ENCODE data around the gene CD1E. TPM values are rescaled to one million over a fixed set of nuclear protein-coding genes. Genes with fewer than 3 reads are reported as not detected.

CD1E gene
- total and polyA plus RNA-seq, 2 of the 8 experiments (the other 6 are each of a cell fraction or from before 2014, with no cell fraction given) = not detected

- no peak overlapping the region for H2AK5ac ChIP-seq (ENCODE audit: low read depth, low read length)
- H3K9me3 ChIP-seq (ENCODE audit: insufficient read depth in 2 of 2, low read depth in 1 of 2, low read length in 1 of 2) = no peaks in the 10 kb centered on the region; a peak in 1 of 4 replicates
- H2BK15ac ChIP-seq (ENCODE audit: low read length) = no peak overlapping the region
- H2AFZ ChIP-seq (ENCODE audit: low read length) = no peak overlapping the region
- CTCF ChIA-PET (ENCODE audit: partially characterized antibody) = interaction anchor here (0.6 to 1.1 kb wide), 3 partner anchors 152 to 643 kb away, joined by 3 to 4 read pairs (median 3); no protein-coding TSS in a partner anchor
- no peak overlapping the region for H2BK12ac ChIP-seq (ENCODE audit: low read depth, low read length)
- H3K4me2 ChIP-seq (ENCODE audit: insufficient read depth in 1 of 2, low read depth in 2 of 2, low read length in 2 of 2) = no peak overlapping the region
- no peak for TF ChIP-seq NRF1 (IDR thresholded peaks at IDR 0.05; ENCODE audit: low read depth, low read length)
- TF ChIP-seq SP4 (IDR thresholded peaks at IDR 0.05; ENCODE audit: low read length) = no peak
- TF ChIP-seq POLR2A (IDR thresholded peaks at IDR 0.05; ENCODE audit: control extremely low read depth in 1 of 2, low read depth in 2 of 2, low read length in 2 of 2) = no peak
- no peak for TF ChIP-seq SIRT6 (IDR thresholded peaks at IDR 0.05; ENCODE audit: low read length)
- no peak for TF ChIP-seq PHF8 (conservative IDR thresholded peaks at IDR 0.05; ENCODE audit: low read depth, low read length)
- no peak for TF ChIP-seq RXRA (IDR thresholded peaks at IDR 0.05; ENCODE audit: insufficient read depth, low read depth, low read length)
- no peak for TF ChIP-seq CBX5 (IDR thresholded peaks at IDR 0.05; ENCODE audit: low read depth, low read length)
- no peak for TF ChIP-seq JUN (IDR thresholded peaks at IDR 0.05; ENCODE audit: low read depth, low read length)
- no peak for TF ChIP-seq POU5F1 (IDR thresholded peaks at IDR 0.05; ENCODE audit: low read depth, low read length)
- no peak for TF ChIP-seq SP1 (IDR thresholded peaks at IDR 0.05; ENCODE audit: low read depth, low read length)
- no peak for TF ChIP-seq FOSL1 (IDR thresholded peaks at IDR 0.05; ENCODE audit: insufficient read depth, low read depth, low read length)
- no peak for TF ChIP-seq KDM1A (IDR thresholded peaks at IDR 0.05; ENCODE audit: borderline replicate concordance, low read length)
- TF ChIP-seq CHD1 (IDR thresholded peaks at IDR 0.05; ENCODE audit: low read depth, low read length) = no peak
- TF ChIP-seq EP300 (IDR thresholded peaks at IDR 0.05; ENCODE audit: borderline replicate concordance in 1 of 2, low read depth in 2 of 2, low read length in 2 of 2) = no peak
- H2BK5ac ChIP-seq (ENCODE audit: low read depth, low read length) = no peak overlapping the region
- no peak overlapping the region for H2BK20ac ChIP-seq (ENCODE audit: low read length)
- H4K8ac ChIP-seq (ENCODE audit: extremely low read depth, insufficient read depth, low read length) = no peak overlapping the region
- no peak overlapping the region for H2BK120ac ChIP-seq (replicated peaks; ENCODE audit: low read depth, low read length)
- DNase-seq (ENCODE audit: low read depth in 1 of 2, low spot score in 2 of 2) (no peak), FAIRE-seq (no peak)
- H3K9ac ChIP-seq (replicated peaks in 1 of 4; ENCODE audit: extremely low read depth in 1 of 4, low read depth in 3 of 4, low read length in 3 of 4) = no peak overlapping the region
- 78% methylated on average over 2 of the region's 2 CpGs; no CpG with 5 or more reads in 1 of the 2 experiments for WGBS, 2 experiments (ENCODE audit: extremely low coverage in 1 of 2, insufficient coverage in 1 of 2, insufficient read length in 1 of 2, insufficient replicate concordance in 2 of 2, low coverage in 1 of 2, low lambda C conversion rate in 2 of 2, missing lambda C conversion rate in 1 of 2)
- no peaks in the 10 kb centered on the region for H3K79me2 ChIP-seq (ENCODE audit: control insufficient read depth in 1 of 2, insufficient read depth in 2 of 2, low read length in 2 of 2)
- H4K5ac ChIP-seq (ENCODE audit: insufficient read length, low read depth, low read length) = no peak overlapping the region
- no peak overlapping the region for H3K56ac ChIP-seq (replicated peaks; ENCODE audit: insufficient read length, low read depth, low read length)
- H3K23me2 ChIP-seq (ENCODE audit: low read depth, low read length) = no peaks in the 10 kb centered on the region
- no peaks in the 10 kb centered on the region for H4K20me1 ChIP-seq (replicated peaks in 1 of 2; ENCODE audit: control insufficient read depth in 1 of 2, insufficient read depth in 2 of 2, low read length in 2 of 2)
- no peak overlapping the region for H3K4me3 ChIP-seq (ENCODE audit: extremely low read depth in 1 of 4, insufficient read depth in 2 of 4, low read depth in 3 of 4, low read length in 4 of 4)
- H3K4me1 ChIP-seq (replicated peaks in 1 of 4; ENCODE audit: control insufficient read depth in 3 of 4, insufficient read depth in 4 of 4, low read length in 3 of 4) = no peaks in the 10 kb centered on the region
- no peaks in the 10 kb centered on the region for H3K79me1 ChIP-seq (ENCODE audit: low read depth, low read length)
- H3K18ac ChIP-seq (ENCODE audit: extremely low read depth, low read length) = no peak overlapping the region
- POLR2A ChIA-PET (ENCODE audit: partially characterized antibody) = no interaction called here
- no peak overlapping the region for H4K91ac ChIP-seq (replicated peaks; ENCODE audit: insufficient read length, low read length)
- H3K36me3 ChIP-seq (ENCODE audit: control insufficient read depth in 2 of 4, insufficient read depth in 4 of 4, low read length in 3 of 4) = no peaks in the 10 kb centered on the region
- H3K27ac ChIP-seq (ENCODE audit: low read depth, low read length) = no peak overlapping the region
- no peak overlapping the region for H3K4ac ChIP-seq (replicated peaks; ENCODE audit: insufficient read length, low read depth, low read length)
- H3K14ac ChIP-seq (ENCODE audit: insufficient read length) = no peak overlapping the region
- H3K23ac ChIP-seq (ENCODE audit: insufficient read length) = no peak overlapping the region
- H3K27me3 ChIP-seq (replicated peaks in 1 of 4; ENCODE audit: control insufficient read depth in 3 of 4, extremely low read depth in 1 of 4, insufficient read depth in 3 of 4, low read length in 3 of 4) = no peaks in the 10 kb centered on the region
These were observed 561 bp downstream of the CD1E start for GRCh38 chr1:158354255-158354654.

Measured in H1 (cell line).